GM21390 (cell line): ENCODE results near the gene ADGRF5.

ENCODE experiments used
- ATAC-seq: cut with Tn5 transposase; IDR thresholded peaks from one replicate; pipeline ENCODE4 v1.9.1; 2021; ENCODE audit not compliant: unreplicated experiment

ADGRF5 gene, protein sequence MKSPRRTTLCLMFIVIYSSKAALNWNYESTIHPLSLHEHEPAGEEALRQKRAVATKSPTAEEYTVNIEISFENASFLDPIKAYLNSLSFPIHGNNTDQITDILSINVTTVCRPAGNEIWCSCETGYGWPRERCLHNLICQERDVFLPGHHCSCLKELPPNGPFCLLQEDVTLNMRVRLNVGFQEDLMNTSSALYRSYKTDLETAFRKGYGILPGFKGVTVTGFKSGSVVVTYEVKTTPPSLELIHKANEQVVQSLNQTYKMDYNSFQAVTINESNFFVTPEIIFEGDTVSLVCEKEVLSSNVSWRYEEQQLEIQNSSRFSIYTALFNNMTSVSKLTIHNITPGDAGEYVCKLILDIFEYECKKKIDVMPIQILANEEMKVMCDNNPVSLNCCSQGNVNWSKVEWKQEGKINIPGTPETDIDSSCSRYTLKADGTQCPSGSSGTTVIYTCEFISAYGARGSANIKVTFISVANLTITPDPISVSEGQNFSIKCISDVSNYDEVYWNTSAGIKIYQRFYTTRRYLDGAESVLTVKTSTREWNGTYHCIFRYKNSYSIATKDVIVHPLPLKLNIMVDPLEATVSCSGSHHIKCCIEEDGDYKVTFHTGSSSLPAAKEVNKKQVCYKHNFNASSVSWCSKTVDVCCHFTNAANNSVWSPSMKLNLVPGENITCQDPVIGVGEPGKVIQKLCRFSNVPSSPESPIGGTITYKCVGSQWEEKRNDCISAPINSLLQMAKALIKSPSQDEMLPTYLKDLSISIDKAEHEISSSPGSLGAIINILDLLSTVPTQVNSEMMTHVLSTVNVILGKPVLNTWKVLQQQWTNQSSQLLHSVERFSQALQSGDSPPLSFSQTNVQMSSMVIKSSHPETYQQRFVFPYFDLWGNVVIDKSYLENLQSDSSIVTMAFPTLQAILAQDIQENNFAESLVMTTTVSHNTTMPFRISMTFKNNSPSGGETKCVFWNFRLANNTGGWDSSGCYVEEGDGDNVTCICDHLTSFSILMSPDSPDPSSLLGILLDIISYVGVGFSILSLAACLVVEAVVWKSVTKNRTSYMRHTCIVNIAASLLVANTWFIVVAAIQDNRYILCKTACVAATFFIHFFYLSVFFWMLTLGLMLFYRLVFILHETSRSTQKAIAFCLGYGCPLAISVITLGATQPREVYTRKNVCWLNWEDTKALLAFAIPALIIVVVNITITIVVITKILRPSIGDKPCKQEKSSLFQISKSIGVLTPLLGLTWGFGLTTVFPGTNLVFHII (N-terminal part only)

DNA sequence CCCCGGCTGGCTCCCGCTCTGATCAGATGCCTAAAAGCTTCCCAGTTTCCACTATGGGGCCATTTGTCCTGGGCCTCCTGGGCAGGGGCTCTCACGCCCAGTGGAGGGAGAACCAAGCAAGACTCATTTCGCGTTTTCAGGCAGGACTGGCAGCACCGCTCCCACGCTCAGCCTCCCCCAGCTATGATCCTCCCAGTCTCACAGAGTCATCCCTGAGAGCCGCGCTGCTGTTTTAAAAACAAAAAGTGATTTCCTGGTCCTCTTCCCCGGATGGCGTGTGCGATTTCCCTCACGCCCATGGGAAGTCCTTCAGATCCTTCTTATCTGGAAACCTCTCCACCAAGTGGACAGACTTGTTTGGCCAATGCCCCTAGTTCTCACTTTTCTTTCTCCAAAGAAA is at the start of gene ADGRF5:
Gene ADGRF5 (minus strand): TSS at position 208 of the 400 bp plus-strand sequence. CDS start 15,176 bp downstream, outside the sequence.
- ATAC-seq: no peak

DNA sequence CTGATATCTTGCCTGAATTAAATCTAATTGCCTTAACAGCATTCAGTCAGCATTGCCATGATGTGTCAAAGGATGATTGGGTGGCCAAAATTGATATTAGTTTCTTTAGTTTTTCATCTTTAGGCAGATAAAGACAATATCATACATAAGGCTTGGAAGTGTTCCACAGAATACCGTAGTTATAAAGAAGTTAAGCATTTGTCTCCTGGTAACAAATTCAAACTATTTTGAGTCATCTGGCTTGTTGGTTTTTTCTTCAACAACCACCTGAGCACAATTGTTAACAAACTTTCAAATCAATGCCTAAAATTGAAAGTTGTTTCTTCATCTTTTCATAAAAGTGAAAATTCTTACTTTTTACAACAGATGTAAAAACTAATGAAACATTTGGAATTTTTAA is 47.5 kb upstream of the ADGRF5 start:
- ATAC-seq: no peak

GRCh38 chr6:46967826-46968349 is 46.1 kb upstream of the ADGRF5 start:
- no peak for ATAC-seq

GRCh38 chr6:46964716-46965519 is 43.2 kb upstream of the ADGRF5 start:
- ATAC-seq: no peak

DNA sequence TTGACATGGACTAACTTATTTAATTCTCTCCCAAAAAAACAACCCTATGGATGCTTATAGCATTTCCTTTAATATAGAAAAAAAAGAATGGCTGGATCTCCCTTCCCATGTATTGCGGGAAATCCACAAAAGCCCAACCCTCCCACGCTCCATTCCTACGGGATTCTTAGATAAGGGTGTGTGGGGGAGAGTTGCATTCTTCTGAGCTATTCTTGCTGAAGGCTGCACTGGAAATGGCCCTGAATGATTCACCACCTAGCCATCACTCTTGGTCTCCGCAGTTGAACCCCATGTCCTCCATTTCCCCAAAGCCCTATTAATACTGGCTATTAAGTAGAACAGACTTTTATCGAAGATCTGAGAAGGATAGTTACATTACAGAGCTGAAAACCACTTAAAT is 41.9 kb upstream of the ADGRF5 start:
- ATAC-seq: no peak

- no peak for ATAC-seq
Measured at GRCh38 chr6:46963039-46963438, 41.3 kb upstream of the ADGRF5 start.

GRCh38 chr6:46961711-46962110 is 40.0 kb upstream of the ADGRF5 start:
- ATAC-seq: no peak

- ATAC-seq: no peak
Measured at GRCh38 chr6:46961232-46961631, 39.5 kb upstream of the ADGRF5 start.

DNA sequence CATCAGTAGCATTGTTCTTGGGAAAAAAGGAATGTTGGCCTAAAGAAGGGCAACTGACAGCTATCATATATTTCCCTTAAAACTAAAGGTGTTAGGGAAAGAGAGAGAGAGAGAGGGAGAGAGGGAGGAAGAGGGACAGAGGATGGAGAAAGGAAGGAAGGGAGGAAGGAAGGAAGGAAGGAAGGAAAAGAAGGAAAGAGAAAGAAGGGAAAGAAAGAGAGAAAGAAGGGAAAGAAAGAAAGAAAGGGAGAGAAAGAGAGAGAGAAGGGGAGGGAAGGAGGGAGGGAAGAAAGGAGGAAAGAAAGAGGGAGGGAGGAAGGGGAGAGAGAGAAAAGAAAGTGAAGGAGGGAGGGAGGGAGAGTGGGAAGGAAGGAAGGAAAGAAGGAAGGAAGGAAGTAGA is 37.7 kb upstream of the ADGRF5 start:
- ATAC-seq: no peak

GRCh38 chr6:46956409-46956808 is 34.7 kb upstream of the ADGRF5 start:
- no peak for ATAC-seq

DNA sequence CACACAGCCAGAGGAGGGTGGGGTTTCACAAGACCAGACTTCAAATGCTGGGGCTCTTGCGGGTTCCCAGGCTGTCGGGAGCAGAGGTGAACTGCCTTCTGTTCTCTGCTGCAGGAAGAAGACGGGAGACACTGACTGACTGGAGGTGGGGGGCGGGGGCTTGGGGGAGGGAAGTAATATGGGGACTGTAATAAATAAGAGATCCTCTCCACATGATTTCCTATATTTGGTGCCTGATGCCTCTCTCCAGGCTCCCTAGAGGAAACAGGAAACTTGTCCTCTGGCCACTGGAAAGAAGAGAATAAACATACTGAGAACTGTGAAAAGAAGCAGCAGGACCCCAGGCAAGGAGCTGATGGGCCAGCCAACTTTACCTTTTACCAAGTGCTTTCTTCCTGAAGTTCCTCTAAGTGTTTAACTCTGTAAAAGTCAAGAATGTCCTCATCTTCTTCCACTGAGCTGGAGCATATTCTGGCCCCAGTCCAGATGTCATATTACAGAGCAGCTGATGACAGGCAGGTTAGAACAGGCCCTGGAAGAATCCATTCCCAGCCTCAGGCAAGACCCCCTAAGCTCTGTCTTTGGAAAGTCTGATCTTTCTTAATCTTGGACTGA is 33.2 kb upstream of the ADGRF5 start:
- ATAC-seq: no peak

- no peak for ATAC-seq
Measured at GRCh38 chr6:46953921-46954320, 32.2 kb upstream of the ADGRF5 start.

DNA sequence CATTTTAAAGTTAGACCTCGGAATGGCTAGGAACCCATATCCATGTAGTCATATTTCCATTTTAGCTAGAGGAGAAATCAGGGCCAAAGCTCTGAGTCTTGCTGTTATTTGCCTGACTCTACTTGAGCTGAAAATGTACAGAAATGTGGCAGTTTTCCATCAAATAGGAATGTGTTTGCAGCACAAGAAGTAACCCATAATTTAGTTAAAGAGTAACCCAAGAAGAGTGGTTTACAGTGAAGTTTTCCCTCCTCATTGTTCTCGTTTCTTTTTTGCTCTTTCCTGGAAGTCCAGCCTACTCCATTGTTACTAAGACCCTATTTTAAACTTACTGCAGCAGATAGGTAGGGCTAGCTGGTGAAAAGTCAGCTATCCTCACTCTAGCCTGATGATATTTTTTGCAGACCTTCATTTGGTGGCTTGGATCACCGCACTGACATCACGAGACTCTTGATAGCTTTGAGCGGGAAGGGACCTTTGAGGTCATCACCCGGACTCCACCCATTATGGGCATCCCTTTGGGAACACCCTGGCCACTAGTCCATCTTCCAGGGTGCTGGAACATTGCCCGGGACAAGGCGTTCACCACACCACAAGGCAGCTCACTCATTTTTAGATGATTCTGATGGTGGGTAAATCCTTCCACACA is 28.0 kb upstream of the ADGRF5 start:
- no peak for ATAC-seq

- ATAC-seq: no peak
Measured at GRCh38 chr6:46948699-46949098, 27.0 kb upstream of the ADGRF5 start.

- no peak for ATAC-seq
Measured at GRCh38 chr6:46947497-46947896, 25.8 kb upstream of the ADGRF5 start.

GRCh38 chr6:46940433-46941226 is 18.9 kb upstream of the ADGRF5 start:
- no peak for ATAC-seq

GRCh38 chr6:46937642-46938041 is 15.9 kb upstream of the ADGRF5 start:
- no peak for ATAC-seq

DNA sequence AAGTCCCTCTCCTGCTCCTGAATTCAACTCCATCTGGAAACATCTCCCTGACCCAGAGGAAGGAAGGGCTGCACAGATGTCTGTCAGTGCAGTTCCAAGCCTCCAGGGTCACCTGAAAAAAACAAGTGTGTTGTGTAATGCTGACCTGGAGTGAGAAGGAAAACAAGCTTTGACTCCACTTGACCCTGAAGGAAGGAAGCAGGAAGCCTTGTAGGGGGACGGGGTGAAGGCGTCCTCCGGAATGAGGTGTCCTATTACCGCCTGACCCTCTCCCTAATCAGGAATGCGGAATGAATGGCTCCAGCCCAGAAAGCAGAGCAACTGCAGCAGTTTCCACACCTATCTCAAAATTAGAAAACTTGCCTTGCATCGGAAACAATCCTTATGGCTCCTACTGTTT is 13.9 kb upstream of the ADGRF5 start:
- ATAC-seq: no peak
